GM13976 (cell line): ENCODE results near the gene CLSTN2.

Experiments used
- DNase-seq: peaks from one replicate; pipeline ENCODE4 v3.0.0; 2012; ENCODE audit warnings: low spot score
- in situ Hi-C: fragments of 300-500 bp; cut with MboI; formaldehyde crosslinking; loops from one replicate; pipeline ENCODE4 v1.12.0; 2022; ENCODE audit warnings: low sequenced_read_pairs, mixed read lengths, inconsistent platforms; ENCODE audit not compliant: unreplicated experiment
- TF ChIP-seq, protein P1 (sequence below): IDR thresholded peaks from 2 replicates; pipeline ENCODE4 v1.5.1; 2012; ENCODE audit warnings: borderline replicate concordance, mild to moderate bottlenecking; ENCODE audit not compliant: insufficient read depth; ENCODE audit errors: extremely low read depth, missing control alignments, control extremely low read depth

Gene CLSTN2

DNA sequence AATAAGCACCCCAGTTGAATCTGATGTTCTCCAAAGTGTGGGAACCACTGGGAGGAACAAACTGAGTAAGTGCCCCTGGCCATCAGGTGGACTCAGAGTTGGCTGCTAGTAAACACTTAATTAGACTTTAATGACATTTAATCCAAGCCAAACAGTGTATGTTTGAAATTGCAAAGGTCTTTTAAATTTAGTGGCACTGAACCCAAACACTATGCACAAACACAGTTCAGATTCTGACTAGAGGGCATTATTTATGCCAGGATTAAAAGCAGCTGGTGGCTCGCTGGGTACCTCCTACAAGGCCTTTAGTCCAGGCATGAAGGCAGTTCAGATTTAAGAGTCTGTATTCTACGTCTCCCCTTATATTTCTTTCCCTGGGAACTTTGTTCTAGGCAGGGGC lies 264.8 kb downstream of the CLSTN2 start:
- TF ChIP-seq, protein P1, sequence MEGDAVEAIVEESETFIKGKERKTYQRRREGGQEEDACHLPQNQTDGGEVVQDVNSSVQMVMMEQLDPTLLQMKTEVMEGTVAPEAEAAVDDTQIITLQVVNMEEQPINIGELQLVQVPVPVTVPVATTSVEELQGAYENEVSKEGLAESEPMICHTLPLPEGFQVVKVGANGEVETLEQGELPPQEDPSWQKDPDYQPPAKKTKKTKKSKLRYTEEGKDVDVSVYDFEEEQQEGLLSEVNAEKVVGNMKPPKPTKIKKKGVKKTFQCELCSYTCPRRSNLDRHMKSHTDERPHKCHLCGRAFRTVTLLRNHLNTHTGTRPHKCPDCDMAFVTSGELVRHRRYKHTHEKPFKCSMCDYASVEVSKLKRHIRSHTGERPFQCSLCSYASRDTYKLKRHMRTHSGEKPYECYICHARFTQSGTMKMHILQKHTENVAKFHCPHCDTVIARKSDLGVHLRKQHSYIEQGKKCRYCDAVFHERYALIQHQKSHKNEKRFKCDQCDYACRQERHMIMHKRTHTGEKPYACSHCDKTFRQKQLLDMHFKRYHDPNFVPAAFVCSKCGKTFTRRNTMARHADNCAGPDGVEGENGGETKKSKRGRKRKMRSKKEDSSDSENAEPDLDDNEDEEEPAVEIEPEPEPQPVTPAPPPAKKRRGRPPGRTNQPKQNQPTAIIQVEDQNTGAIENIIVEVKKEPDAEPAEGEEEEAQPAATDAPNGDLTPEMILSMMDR = no peak
- no peak for DNase-seq
- in situ Hi-C loops = no loop called here

DNA sequence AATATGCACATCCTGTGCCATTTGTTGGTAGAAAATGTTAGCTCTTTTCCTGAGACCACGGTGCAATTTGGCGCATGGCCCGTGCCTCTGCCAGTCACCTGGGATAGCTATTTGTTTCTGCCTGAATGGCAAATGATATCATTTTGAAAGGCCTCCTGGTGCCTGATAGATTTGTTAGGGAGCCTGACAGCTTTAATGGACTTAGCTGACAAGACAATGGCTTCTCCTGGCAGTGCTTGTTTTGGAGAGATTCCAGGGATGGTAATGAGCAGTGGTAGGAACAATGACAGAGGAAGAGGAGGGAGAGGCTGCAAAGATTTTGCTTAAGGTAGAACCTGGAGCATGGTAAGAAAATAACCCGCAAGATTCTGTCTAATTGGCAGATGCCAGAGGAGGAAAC lies 268.5 kb downstream of the CLSTN2 start:
- DNase-seq = no peak
- TF ChIP-seq, protein P1 = no peak
- in situ Hi-C loops = no loop called here

DNA sequence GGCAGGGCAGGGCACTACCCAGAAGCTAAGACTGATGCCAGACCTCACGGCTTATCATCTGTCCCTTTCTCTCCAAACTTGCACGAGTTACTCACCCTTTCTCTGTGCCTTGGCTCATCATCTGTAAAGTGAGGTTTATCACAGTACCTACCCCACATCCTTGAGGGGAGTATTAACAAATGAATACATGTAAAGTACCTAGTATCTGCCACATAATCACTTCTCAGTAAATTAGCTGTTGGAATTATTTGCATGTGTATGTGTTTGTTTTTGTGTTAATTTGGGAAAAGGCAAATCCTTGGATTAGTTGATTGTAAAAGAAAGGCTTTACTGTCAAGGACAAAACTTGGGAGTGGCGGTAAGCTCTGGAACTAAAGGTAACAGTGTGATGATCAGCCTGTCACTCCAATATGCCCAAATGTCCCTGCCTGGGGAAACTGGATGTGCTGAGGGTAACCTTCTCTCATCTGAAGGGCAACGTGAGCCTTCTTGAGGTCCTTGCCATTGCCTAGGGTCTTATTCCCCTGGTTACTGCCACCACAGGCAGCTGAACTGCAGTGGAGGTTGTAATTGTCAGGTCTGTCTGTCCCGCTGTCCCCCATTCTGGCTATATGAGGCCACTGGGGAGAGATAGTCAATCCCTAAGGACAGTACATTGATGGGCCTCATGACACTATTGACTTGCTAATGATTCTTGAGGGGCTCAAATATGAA lies 269.4 kb downstream of the CLSTN2 start:
- in situ Hi-C loops = no loop called here
- DNase-seq = no peak
- TF ChIP-seq, protein P1 = no peak

DNA sequence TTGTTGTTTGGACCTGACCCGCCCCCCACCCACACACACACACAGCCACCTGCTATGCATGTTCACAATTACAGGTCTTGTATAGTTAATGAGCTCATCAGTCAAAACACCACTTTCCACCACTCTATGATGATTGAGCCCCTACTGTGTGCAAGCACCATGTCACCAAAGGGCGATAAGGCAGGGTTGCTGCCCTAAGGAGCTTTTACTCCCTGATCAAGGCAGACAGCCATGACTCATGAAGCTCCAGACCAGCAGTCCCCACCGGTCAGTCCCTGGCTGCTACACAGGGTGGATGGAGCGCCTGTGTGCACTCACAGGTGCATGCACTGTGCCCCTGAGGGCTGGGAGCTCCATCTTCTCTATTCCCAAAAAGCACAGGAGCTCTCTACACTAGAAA lies 270.6 kb downstream of the CLSTN2 start:
- in situ Hi-C loops = no loop called here
- DNase-seq = no peak
- TF ChIP-seq, protein P1 = no peak

DNA sequence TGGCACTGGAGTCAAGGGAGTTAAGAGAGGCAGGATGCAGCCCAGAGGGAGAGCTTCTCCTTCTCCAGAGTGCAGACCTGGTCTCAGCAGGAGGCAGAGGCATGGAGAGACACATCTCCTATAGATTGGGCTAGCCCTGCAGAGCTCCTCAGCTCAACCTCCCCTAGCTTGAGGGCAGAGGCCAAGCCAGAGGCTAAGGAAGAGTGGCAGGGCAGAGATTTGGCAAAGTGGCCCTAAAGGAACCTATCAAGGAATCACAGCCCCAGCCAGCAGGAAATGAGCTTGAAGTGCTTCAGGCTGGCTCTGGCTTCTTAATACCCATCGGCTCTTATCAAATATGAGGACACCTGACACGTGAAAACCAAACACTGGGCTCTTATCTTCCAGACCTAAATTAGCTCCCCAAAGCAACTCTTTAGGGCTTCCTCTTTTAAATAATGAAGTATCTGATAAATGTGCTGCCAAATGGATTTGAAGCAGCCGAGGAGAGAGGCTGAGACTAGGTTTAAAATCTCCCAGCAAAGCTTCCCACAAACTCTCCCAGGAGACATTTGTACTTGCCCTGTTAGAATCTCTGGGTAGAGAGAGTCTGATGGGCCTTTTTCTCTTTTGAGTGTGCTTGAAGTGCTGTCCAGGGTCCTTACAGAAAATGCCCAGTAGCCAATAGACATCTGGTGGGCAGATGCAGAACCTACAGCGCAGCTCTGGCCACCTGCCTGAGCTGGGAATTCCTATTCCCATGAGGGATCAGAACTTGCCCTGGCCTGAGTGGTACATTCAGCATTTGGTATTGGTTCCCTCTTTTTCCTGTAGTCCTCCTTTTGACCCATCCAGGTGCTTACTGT lies 271.4 kb downstream of the CLSTN2 start:
- in situ Hi-C loops = no loop called here
- TF ChIP-seq, protein P1 = peak; percentile 3
- DNase-seq = peak; percentile 18

DNA sequence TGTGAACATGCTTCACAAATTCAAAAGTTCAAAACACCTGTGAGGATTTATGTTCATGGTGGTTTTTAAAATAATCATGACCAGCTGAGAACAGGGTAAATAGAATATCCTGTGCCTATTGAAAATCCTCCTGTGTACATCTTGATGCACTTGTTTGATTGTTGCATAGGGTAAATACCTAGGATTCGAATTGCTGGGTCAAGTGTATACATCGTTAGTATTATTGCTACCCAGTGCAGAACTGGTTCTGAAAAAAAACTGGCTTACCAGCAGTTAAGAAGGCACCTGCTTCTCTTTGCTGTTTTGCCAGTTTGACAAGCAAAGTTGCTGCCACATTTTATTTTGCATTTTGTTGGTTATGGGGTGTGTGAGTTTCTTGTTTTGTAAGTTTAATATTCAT lies 272.6 kb downstream of the CLSTN2 start:
- in situ Hi-C loops = no loop called here
- no peak for DNase-seq

More for the DNA sequence above, 272.6 kb downstream of the CLSTN2 start:
- TF ChIP-seq, protein P1 = no peak
